Measurements from ENCODE around the gene SPECC1.
A peak's percentile ranks its signal among the peaks of the same experiment; 100 is the strongest.
"Not testable (repeated sequence)": the region's sequence is repeated elsewhere in the genome, so short reads cannot be mapped to it uniquely, and the experiment has no call there.

Gene SPECC1
- 17.2 to 39.8 reads per million in 2 donors for total RNA-seq

DNA sequence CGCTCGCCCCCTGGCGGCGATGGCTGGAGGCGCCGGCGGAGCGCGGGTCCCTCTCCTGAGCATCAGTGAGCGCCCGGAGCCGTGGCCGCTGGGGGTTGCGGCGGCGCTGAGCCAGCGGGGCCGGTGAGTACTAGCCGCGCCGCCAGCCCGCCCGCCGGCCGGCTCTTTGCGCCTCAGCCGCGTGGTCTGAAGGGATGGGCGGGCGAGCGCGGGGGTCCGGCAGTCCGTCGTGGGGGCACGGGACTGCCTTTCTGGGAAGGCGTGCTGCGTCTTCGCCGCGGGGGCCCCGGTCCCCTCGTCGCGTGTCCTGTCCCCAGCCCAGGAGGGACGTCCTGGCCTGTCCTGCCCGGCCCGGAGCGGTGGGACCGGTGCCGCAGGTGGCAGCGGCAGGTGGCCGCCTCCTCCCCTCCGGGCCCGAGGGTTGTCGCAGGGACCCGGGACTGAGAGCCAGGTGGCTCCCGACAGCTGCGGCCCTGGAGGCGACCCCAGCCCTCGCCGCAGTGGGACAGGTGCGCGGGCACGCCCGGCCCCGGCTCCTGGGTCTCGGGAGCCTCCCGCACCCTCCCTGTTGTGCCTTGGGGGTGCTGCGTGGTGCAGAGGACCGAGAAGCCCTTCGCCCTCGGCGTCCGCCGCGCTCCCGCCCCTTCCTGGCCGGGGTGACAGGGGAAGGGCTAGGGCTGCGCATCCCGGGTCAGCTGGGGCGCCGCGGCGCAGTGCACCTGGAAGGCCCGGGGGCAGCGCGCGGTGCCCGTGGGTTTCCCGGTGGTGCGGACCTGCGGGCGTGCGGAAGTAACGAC is at the start of gene SPECC1:
Gene SPECC1 (plus strand): TSS at position 58 of the 797 bp plus-strand sequence. CDS start 87,293 bp downstream, outside the sequence.
- DNase-seq = peak; percentile 73

- not testable (repeated sequence) for DNase-seq
Measured at GRCh38 chr17:19962954-19963353, 46.2 kb upstream of the SPECC1 start.

GRCh38 chr17:19973156-19973555 is 36.0 kb upstream of the SPECC1 start:
- no peak for DNase-seq

- no peak for DNase-seq
Measured at GRCh38 chr17:19975601-19976000, 33.6 kb upstream of the SPECC1 start.

GRCh38 chr17:19977293-19978208 is 31.6 kb upstream of the SPECC1 start, which contains the start of gene AKAP10:
TSS of gene AKAP10 (minus strand) at chr17:19977828. CDS start at chr17:19977679, 149 bp downstream.
- DNase-seq = peak; percentile 87

DNA sequence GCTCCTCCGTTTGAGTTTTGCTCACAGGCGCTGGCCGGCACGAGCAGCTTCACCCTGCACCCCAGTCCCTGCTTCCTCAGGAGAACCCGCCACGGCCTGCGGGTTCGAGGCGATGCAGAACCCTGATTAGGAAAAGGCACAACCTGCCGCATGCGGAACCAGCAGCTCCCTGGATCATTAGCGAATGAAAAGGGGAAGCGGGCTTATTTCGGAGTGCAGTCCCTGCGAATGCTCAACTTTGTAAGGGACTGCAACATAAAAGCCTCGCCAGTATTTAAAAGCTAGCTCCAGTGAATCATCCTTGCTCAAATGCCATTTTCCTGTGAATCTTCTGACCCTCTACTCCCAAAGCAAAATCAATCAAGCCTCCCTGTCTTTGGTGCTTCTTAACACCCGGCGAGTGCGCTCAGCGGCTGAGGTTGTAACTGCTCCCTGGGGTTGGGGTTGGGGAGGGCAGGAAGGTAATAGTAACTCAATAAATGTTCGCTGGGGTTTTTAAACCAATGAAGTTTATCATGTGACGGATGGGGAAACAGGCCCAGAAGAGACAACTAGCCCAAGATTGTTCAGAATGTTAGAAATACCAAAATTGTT is 30.9 kb upstream of the SPECC1 start:
- no peak for DNase-seq

GRCh38 chr17:19978805-19979211 is 30.4 kb upstream of the SPECC1 start:
- DNase-seq = no peak

GRCh38 chr17:19979917-19980770 is 29.0 kb upstream of the SPECC1 start:
- no peak for DNase-seq

- no peak for DNase-seq
Measured at GRCh38 chr17:19986941-19987861, 22.0 kb upstream of the SPECC1 start.

GRCh38 chr17:19987897-19988296 is 21.3 kb upstream of the SPECC1 start:
- no peak for DNase-seq

GRCh38 chr17:19991252-19991885 is 17.8 kb upstream of the SPECC1 start:
- no peak for DNase-seq

- DNase-seq = peak; percentile 36
Measured at GRCh38 chr17:19992803-19993713, 16.1 kb upstream of the SPECC1 start.

DNA sequence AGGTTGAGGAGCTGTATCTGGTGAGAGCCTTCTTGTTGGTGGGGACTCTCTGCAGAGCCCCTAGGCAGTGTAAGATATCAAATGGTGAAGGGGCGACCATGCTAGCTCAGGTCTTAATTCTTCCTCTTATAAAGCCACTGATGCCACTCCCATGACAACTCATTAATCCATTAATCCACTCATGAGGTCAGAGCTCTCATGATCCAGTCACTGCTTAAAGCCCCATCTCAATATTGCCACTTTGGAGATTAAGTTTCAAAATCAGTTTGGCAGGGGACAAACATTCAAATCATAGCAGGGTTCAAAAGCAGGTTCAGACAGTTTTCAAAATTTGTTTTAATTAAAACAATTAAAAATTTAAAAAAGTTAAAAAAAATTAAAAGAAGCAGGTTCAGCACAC is 13.1 kb upstream of the SPECC1 start:
- DNase-seq = no peak

DNA sequence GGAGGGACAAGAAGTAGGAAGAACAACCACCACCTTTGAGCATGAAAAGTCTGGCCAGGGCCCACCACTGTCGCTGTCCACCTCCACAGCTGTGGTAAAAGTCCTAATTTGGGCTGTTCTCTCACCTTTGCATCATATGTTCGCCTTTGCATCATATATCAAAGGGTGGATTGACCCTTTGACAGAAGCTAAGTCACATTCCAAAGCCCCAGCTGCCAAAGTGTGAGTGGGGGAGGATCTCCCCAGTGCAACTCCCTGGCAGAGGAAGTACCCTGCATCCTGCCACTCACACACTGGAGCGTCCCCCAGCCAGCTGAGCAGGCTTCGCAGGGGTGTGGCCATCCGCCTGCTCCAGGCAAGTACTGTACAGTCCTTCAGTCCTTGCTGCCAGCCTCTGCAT is 12.7 kb upstream of the SPECC1 start:
- no peak for DNase-seq

GRCh38 chr17:20008242-20009051 is 712 bp upstream of the SPECC1 start:
- DNase-seq = no peak

DNA sequence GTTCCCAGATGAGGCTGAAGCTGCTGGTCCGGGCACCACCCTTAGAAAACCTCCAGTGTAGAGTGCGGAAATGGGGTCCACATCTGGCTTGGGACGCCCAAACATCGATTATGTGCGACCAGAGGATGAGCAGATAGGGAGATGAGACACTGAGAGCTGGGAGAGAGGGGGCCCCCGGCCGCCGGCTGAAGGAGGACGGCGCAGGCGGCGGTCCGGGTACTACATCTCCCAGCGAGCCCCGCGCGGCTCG is 182 bp upstream of the SPECC1 start:
- no peak for DNase-seq

- no peak for DNase-seq
Measured at GRCh38 chr17:20010099-20010863, 1.1 kb downstream of the SPECC1 start.

GRCh38 chr17:20010936-20011335 is 1.8 kb downstream of the SPECC1 start:
- no peak for DNase-seq

Measured in activated gamma-delta T cell (primary cell).